Measurements from ENCODE around the gene ARNT2. TPM values are rescaled to one million over a fixed set of nuclear protein-coding genes. Genes with fewer than 3 reads are reported as not detected.

The ARNT2 gene
- total RNA-seq, 4 donors from 2014 or later: 0.26 to 22.9 (median 7.0) TPM

DNA sequence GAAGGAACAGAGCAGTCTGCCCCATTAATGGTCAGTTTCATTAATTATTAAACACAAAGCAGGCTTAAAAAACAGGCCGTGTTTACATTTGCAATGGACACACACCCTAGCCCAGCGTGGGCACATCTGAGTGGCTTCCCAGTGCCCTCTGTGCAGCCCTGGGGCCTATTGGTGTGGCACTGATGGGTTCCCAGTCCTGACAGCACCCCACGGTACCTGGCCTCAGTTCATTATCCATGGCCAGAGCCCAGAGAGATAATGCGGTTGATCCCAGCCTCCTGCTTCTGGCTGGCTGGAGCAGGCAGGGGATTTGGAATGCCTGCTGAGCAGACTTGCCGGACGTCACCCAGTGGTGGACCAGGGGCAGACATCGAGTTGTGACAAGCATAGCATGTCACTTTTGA is 180.4 kb downstream of the ARNT2 start:
- H3K27ac ChIP-seq: no peak overlapping the region
- no peak for DNase-seq
- H3K4me1 ChIP-seq: no peaks in the 10 kb centered on the region
- H3K36me3 ChIP-seq: no peaks in the 10 kb centered on the region
- intact Hi-C loops (cut with DNase I; ENCODE audit: low total_unique reads): no loop called here
- no peaks in the 10 kb centered on the region for H3K9me3 ChIP-seq
- H3K4me3 ChIP-seq: no peak overlapping the region
- H3K27me3 ChIP-seq: no peaks in the 10 kb centered on the region
- TF ChIP-seq CTCF (IDR thresholded peaks at IDR 0.05) (no peak), POLR2A (IDR thresholded peaks at IDR 0.05) (no peak)

DNA sequence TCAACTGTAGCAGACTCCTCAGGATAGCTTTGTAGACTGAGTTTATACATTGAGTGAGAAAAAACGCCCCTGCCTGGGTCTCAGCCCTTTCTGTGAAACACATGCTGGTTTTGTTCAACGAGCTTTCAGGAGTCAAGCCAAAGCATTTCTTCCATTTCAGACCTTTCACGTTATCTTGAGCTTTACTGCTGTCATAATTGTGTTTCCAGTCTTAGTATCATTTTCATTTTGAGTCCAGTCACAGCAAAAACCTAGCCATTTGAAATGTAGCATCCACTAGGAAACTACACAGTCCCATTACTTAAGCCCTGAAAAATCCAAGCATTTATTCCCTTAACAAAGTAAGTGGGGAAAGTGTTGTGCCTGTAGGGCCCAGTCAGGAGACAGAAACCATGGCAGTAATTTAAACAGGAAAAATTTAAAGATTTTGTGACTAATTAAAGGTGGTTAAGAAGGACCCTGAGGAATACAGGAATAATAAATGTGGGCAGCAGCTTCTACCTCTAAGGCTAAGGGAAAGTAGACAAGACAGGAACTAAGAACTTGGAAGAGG is 180.9 kb downstream of the ARNT2 start:
- intact Hi-C loops (cut with DNase I; ENCODE audit: low total_unique reads): no loop called here
- TF ChIP-seq CTCF (IDR thresholded peaks at IDR 0.05): no peak
- no peak for TF ChIP-seq POLR2A (IDR thresholded peaks at IDR 0.05)
- H3K27me3 ChIP-seq: no peaks in the 10 kb centered on the region
- no peaks in the 10 kb centered on the region for H3K9me3 ChIP-seq
- no peaks in the 10 kb centered on the region for H3K4me1 ChIP-seq
- DNase-seq: no peak
- no peak overlapping the region for H3K4me3 ChIP-seq
- H3K27ac ChIP-seq: no peak overlapping the region
- no peaks in the 10 kb centered on the region for H3K36me3 ChIP-seq

DNA sequence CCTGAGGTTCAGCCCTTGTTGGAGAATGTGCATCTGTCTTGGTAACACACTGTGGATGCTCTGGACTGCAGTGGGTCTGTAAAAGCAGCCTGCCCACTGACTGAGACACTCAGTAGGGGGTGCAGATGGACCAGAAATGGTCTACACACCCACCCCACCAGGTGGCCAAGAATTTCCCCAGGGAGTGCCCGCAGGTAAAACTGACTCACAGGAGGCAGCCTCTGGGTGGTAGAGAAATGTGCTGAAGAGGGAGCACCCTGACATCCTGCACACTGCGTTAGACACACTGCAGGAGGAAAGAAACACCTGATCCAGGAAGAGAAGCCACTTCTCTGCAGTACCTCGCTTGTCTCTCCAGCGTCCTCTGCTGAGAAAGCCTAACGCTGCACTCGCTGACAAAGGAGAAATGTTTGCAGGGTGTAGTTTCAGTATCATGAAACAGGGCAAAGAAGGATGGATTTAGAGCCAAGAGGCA is 181.4 kb downstream of the ARNT2 start:
- Histone ChIP-seq H3K9me3 (no peaks in the 10 kb centered on the region), H3K27ac (no peak overlapping the region), H3K4me1 (no peaks in the 10 kb centered on the region), H3K36me3 (no peaks in the 10 kb centered on the region), H3K4me3 (no peak overlapping the region), H3K27me3 (no peaks in the 10 kb centered on the region)
- intact Hi-C loops (cut with DNase I; ENCODE audit: low total_unique reads): no loop called here
- DNase-seq: no peak
- no peak for TF ChIP-seq POLR2A (IDR thresholded peaks at IDR 0.05)
- no peak for TF ChIP-seq CTCF (IDR thresholded peaks at IDR 0.05)

DNA sequence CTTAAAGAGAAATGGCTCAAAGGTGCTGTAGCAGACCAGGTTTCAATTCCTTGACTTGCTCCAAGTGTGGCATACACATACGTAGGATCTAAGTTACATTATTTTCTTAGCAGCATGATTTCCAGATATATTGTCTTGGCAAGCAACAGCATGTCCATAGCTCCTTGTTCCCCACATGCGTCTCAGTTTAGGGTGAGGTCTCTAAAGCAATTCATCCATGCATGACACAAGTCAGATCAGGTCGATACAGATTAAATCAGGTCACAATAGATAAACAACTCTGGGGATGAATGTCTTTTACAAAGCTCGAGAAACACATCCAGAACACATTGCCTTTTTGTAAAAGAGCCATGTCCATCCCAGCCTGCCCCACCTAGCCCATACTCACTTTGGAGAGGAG is 182.0 kb downstream of the ARNT2 start:
- no peak for DNase-seq
- no peaks in the 10 kb centered on the region for H3K4me1 ChIP-seq
- no peaks in the 10 kb centered on the region for H3K9me3 ChIP-seq
- H3K27me3 ChIP-seq: no peaks in the 10 kb centered on the region
- no peak for TF ChIP-seq POLR2A (IDR thresholded peaks at IDR 0.05)
- no peak for TF ChIP-seq CTCF (IDR thresholded peaks at IDR 0.05)
- no peak overlapping the region for H3K4me3 ChIP-seq
- intact Hi-C loops (cut with DNase I; ENCODE audit: low total_unique reads): no loop called here
- H3K27ac ChIP-seq: no peak overlapping the region
- H3K36me3 ChIP-seq: no peaks in the 10 kb centered on the region

DNA sequence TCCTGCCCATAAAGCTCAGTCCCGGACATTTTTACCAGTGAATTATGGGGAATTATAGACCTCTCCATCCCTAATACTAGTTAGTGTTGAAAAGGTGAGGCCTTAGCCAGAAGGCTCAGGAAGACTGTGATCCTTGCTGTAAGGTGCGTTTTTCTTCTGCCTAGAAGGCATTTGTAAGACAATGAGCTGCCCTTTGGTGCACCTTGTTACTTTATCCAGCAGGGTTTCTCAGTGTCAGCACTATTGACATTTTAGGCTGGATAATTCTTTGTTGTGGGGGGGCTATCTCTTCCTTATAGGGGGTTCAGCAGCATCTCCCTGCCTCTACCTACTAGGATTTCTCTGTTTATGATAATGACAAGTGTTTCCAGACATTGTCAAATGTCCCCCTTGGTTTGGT is 182.8 kb downstream of the ARNT2 start:
- no peak for DNase-seq
- Histone ChIP-seq H3K4me3 (no peak overlapping the region), H3K27ac (no peak overlapping the region), H3K27me3 (no peaks in the 10 kb centered on the region), H3K9me3 (no peaks in the 10 kb centered on the region), H3K4me1 (no peaks in the 10 kb centered on the region), H3K36me3 (no peaks in the 10 kb centered on the region)
- intact Hi-C loops (cut with DNase I; ENCODE audit: low total_unique reads): no loop called here
- TF ChIP-seq POLR2A (IDR thresholded peaks at IDR 0.05) (no peak), CTCF (IDR thresholded peaks at IDR 0.05) (no peak)
